ENCODE results near the gene PAM. TPM values are rescaled to one million over a fixed set of nuclear protein-coding genes. Genes with fewer than 3 reads are reported as not detected.

Gene PAM
- total and polyA plus RNA-seq, 4 donors: 8.2 to 27.5 (median 13.7) TPM

- no peak for DNase-seq (ENCODE audit: low spot score)
- no peak overlapping the region for H3K9ac ChIP-seq (ENCODE audit: low read depth in 1 of 2, low read length in 2 of 2)
- WGBS: 33% methylated on average over 1 of the region's 1 CpG
Measured at GRCh38 chr5:102958481-102959011, 203.4 kb downstream of the PAM start.

GRCh38 chr5:102959055-102959454, 203.9 kb downstream of the PAM start:
- no peak overlapping the region for H3K4me3 ChIP-seq (ENCODE audit: low read depth in 1 of 3, low read length in 3 of 3)
- 83% methylated on average over 1 of the region's 1 CpG for WGBS
- no peak overlapping the region for H3K27ac ChIP-seq (ENCODE audit: low read depth in 1 of 2, low read length in 2 of 2)
- no peak for DNase-seq (ENCODE audit: low spot score)
- no peak overlapping the region for H3K9ac ChIP-seq (ENCODE audit: low read depth in 1 of 2, low read length in 2 of 2)
- H3K9me3 ChIP-seq (ENCODE audit: control insufficient read depth in 4 of 4, low read length in 3 of 4): no peaks in the 10 kb centered on the region
- TF ChIP-seq RAD21 (IDR thresholded peaks at IDR 0.05): no peak
- no peak for TF ChIP-seq TAF1 (conservative IDR thresholded peaks at IDR 0.05)
- no peak for TF ChIP-seq HNF4G (IDR thresholded peaks at IDR 0.05)
- no peak for TF ChIP-seq SP1 (IDR thresholded peaks at IDR 0.05)
- TF ChIP-seq HNF4A (conservative IDR thresholded peaks at IDR 0.05): no peak
- TF ChIP-seq, protein P1, sequence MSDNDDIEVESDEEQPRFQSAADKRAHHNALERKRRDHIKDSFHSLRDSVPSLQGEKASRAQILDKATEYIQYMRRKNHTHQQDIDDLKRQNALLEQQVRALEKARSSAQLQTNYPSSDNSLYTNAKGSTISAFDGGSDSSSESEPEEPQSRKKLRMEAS (IDR thresholded peaks at IDR 0.05): no peak
- TF ChIP-seq, protein P2, sequence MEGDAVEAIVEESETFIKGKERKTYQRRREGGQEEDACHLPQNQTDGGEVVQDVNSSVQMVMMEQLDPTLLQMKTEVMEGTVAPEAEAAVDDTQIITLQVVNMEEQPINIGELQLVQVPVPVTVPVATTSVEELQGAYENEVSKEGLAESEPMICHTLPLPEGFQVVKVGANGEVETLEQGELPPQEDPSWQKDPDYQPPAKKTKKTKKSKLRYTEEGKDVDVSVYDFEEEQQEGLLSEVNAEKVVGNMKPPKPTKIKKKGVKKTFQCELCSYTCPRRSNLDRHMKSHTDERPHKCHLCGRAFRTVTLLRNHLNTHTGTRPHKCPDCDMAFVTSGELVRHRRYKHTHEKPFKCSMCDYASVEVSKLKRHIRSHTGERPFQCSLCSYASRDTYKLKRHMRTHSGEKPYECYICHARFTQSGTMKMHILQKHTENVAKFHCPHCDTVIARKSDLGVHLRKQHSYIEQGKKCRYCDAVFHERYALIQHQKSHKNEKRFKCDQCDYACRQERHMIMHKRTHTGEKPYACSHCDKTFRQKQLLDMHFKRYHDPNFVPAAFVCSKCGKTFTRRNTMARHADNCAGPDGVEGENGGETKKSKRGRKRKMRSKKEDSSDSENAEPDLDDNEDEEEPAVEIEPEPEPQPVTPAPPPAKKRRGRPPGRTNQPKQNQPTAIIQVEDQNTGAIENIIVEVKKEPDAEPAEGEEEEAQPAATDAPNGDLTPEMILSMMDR (IDR thresholded peaks at IDR 0.05; ENCODE audit: low read depth, low read length, missing input control): no peak
- no peak for TF ChIP-seq EGR1 (IDR thresholded peaks at IDR 0.05; ENCODE audit: low read depth in 2 of 2)
- TF ChIP-seq, protein P3, sequence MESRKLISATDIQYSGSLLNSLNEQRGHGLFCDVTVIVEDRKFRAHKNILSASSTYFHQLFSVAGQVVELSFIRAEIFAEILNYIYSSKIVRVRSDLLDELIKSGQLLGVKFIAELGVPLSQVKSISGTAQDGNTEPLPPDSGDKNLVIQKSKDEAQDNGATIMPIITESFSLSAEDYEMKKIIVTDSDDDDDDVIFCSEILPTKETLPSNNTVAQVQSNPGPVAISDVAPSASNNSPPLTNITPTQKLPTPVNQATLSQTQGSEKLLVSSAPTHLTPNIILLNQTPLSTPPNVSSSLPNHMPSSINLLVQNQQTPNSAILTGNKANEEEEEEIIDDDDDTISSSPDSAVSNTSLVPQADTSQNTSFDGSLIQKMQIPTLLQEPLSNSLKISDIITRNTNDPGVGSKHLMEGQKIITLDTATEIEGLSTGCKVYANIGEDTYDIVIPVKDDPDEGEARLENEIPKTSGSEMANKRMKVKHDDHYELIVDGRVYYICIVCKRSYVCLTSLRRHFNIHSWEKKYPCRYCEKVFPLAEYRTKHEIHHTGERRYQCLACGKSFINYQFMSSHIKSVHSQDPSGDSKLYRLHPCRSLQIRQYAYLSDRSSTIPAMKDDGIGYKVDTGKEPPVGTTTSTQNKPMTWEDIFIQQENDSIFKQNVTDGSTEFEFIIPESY (IDR thresholded peaks at IDR 0.05): no peak
- TF ChIP-seq GABPA (IDR thresholded peaks at IDR 0.05 in 1 of 2, conservative IDR thresholded peaks at IDR 0.05 in 1 of 2): no peak
- no peak for TF ChIP-seq FOXA2 (IDR thresholded peaks at IDR 0.05)
- no peak for TF ChIP-seq YY1 (IDR thresholded peaks at IDR 0.05)
- TF ChIP-seq, protein P4, sequence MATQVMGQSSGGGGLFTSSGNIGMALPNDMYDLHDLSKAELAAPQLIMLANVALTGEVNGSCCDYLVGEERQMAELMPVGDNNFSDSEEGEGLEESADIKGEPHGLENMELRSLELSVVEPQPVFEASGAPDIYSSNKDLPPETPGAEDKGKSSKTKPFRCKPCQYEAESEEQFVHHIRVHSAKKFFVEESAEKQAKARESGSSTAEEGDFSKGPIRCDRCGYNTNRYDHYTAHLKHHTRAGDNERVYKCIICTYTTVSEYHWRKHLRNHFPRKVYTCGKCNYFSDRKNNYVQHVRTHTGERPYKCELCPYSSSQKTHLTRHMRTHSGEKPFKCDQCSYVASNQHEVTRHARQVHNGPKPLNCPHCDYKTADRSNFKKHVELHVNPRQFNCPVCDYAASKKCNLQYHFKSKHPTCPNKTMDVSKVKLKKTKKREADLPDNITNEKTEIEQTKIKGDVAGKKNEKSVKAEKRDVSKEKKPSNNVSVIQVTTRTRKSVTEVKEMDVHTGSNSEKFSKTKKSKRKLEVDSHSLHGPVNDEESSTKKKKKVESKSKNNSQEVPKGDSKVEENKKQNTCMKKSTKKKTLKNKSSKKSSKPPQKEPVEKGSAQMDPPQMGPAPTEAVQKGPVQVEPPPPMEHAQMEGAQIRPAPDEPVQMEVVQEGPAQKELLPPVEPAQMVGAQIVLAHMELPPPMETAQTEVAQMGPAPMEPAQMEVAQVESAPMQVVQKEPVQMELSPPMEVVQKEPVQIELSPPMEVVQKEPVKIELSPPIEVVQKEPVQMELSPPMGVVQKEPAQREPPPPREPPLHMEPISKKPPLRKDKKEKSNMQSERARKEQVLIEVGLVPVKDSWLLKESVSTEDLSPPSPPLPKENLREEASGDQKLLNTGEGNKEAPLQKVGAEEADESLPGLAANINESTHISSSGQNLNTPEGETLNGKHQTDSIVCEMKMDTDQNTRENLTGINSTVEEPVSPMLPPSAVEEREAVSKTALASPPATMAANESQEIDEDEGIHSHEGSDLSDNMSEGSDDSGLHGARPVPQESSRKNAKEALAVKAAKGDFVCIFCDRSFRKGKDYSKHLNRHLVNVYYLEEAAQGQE (IDR thresholded peaks at IDR 0.05): no peak
- TF ChIP-seq FOXA1 (IDR thresholded peaks at IDR 0.05): no peak
- TF ChIP-seq NR2F2 (IDR thresholded peaks at IDR 0.05): no peak
- no peak for TF ChIP-seq RXRA (IDR thresholded peaks at IDR 0.05)
- no peaks in the 10 kb centered on the region for H3K27me3 ChIP-seq (ENCODE audit: control insufficient read depth in 4 of 4, insufficient read depth in 4 of 4, low read length in 3 of 4)
- no peaks in the 10 kb centered on the region for H3K36me3 ChIP-seq (ENCODE audit: control insufficient read depth in 4 of 4, insufficient read depth in 3 of 4, low read depth in 1 of 4, low read length in 3 of 4)
- peaks cover 0 to 1% (median 0%) of the 10 kb centered on the region in 4 donors for H3K4me1 ChIP-seq (ENCODE audit: control insufficient read depth in 4 of 4, insufficient read depth in 4 of 4, low read length in 3 of 4)

More at GRCh38 chr5:102958481-102959011, 203.4 kb downstream of the PAM start:
- no peaks in the 10 kb centered on the region for H3K9me3 ChIP-seq (ENCODE audit: control insufficient read depth in 4 of 4, low read length in 3 of 4)
- H3K4me3 ChIP-seq (ENCODE audit: low read depth in 1 of 3, low read length in 3 of 3): no peak overlapping the region
- no peaks in the 10 kb centered on the region for H3K27me3 ChIP-seq (ENCODE audit: control insufficient read depth in 4 of 4, insufficient read depth in 4 of 4, low read length in 3 of 4)
- no peaks in the 10 kb centered on the region for H3K36me3 ChIP-seq (ENCODE audit: control insufficient read depth in 4 of 4, insufficient read depth in 3 of 4, low read depth in 1 of 4, low read length in 3 of 4)
- H3K27ac ChIP-seq (ENCODE audit: low read depth in 1 of 2, low read length in 2 of 2): no peak overlapping the region
- peaks cover 0 to 1% (median 0%) of the 10 kb centered on the region in 4 donors for H3K4me1 ChIP-seq (ENCODE audit: control insufficient read depth in 4 of 4, insufficient read depth in 4 of 4, low read length in 3 of 4)
- TF ChIP-seq EGR1 (IDR thresholded peaks at IDR 0.05; ENCODE audit: low read depth in 2 of 2): no peak
- no peak for TF ChIP-seq NR2F2 (IDR thresholded peaks at IDR 0.05)
- TF ChIP-seq TAF1 (conservative IDR thresholded peaks at IDR 0.05): no peak
- no peak for TF ChIP-seq YY1 (IDR thresholded peaks at IDR 0.05)
- TF ChIP-seq ATF3 (IDR thresholded peaks at IDR 0.05): no peak
- TF ChIP-seq, protein P1 (IDR thresholded peaks at IDR 0.05): no peak
- TF ChIP-seq, protein P4 (IDR thresholded peaks at IDR 0.05): no peak
- no peak for TF ChIP-seq RXRA (IDR thresholded peaks at IDR 0.05)
- TF ChIP-seq SP1 (IDR thresholded peaks at IDR 0.05): no peak
